HG03196 (cell line): Measurements from ENCODE around the gene DEPP1.

ENCODE experiments used
- ATAC-seq: cut with Tn5 transposase; IDR thresholded peaks from one replicate; pipeline ENCODE4 v1.9.1; 2021; ENCODE audit not compliant: unreplicated experiment

DEPP1 gene

GRCh38 chr10:44980309-44981171 lies 1.9 kb upstream of the DEPP1 start:
- ATAC-seq, result no peak

DNA sequence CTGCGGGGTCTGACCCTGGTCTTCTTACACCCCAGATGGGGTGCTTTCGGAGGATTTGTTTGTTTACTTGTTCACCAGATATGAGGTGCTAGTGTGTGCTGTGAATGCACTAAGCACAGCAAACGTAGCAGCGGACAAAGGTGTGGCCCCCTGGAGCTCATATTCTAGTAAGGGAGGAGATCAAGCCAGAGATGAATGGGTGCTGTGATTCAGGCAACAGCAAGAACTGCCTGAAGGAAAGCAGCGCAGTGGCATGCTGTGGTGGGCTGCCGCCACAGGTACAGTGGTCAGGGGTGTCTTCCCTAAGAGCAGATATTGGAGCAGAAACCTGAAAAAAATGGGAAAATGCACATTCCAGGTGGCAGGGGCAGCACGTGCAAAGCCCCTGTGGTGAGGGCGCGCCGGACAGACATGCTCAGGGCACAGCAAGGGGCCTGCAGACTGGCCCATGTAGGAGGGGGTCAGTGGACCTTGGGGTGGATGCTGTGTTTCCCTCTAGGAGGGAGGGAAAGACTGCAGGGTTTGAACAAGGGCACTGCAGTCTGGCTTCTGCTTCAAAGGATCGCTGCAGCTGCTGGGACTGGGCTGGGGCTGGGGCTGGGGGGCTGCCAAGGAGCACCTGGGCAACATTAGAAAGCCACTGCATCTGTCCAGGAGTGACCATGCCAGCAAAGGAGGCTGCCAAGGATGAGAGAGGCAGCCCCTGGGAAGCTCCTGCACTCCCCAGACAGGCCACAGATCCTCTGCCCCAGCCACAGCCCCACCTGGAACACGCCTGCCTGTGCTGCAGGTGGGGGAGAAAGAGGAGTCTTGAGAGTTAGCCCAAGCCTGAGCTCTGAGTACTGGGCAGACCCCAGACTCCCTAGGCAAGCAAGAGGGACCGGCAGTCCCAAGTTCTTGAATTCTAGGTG lies 927 bp upstream of the DEPP1 start:
- ATAC-seq, result no peak

- no peak for ATAC-seq
Observed at GRCh38 chr10:44978213-44978569, 418 bp downstream of the DEPP1 start.

DNA sequence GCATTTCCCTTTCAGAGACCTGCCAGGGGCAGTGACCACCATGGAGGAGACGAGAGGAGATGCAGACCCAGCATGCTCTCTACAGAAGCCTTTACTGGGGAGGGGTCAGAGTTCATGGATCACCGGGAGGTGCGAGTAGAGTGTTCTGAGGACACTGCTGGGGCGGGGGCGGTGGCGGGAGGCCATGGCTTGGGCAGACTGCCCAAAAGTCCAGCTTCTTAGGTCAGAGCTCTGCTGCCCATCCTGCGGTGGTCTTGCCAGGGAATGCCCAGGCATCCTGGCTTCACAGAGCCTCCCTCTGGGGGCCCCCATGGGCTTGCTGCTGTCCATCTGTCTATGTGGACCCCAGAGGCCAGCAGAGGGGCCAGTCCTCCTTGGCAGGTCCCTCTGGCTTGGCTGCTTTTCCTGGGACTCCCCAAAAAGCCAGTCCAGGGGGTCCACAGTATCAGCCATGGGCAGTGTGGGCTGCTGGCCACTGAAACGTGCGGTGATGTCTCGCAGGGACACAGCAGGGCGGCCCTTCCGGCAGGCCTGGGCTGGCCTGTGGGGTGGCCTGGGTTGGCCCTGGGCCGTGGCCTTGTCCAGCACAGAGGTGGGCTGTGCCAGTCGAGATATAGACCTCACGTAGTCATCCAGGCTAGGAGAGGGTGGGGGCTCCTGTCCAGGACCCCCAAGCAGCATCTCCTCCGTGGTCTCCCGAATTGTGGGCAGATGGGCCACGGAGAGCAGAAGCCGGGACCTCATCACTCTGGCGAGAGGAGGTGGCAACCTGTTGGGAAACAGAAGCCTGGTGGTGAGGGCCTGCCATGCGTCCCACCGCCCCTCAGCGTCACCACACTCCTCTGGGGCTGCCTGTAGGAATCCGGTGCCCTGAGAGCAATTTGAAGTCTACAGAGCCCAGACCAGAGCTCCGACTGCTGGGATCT lies 1.1 kb downstream of the DEPP1 start:
- ATAC-seq, result no peak

DNA sequence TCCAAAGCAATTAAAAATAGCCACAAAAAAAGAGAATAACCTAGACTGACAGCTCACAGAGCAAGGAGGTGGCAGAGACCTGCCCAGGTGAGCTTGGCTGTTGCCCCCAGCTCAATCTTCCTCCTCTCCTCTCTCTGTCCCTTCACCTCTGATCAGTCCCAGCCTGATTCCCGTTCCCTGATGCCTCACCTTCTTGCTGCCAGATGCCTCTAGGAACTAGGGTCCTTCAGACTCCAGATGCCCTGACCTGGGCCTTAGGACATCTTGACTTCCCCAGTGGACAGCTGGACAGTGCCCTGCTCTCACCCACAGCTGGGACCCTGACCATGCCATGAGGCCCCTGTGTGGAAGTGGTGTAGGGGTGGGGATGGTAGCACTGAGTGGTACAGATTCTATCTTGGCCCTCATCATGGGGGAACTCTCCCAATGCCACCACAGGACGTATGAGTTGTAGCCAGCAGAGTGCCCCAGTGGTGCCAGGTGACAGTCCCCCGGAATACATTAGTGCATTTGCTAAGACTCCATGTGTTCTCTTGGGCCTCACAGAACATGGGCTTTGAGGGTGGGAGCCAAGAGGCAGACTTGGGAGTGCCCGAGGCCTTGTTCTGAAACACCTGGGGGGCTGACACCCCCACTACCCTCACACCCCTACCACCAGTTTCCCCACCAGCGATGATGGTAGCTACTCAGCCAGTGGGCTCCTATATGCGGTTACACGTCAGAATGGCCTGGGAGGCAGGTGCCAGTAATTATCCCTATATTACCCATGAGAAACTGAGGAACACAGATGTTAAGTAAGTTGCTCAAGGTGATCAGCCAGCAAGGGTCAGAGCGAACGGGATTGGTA lies 2.0 kb downstream of the DEPP1 start:
- ATAC-seq, result no peak

- ATAC-seq, result no peak
Observed at GRCh38 chr10:44975431-44976331, 2.9 kb downstream of the DEPP1 start.

GRCh38 chr10:44974628-44975430 lies 3.8 kb downstream of the DEPP1 start:
- peak; percentile 59 for ATAC-seq

DNA sequence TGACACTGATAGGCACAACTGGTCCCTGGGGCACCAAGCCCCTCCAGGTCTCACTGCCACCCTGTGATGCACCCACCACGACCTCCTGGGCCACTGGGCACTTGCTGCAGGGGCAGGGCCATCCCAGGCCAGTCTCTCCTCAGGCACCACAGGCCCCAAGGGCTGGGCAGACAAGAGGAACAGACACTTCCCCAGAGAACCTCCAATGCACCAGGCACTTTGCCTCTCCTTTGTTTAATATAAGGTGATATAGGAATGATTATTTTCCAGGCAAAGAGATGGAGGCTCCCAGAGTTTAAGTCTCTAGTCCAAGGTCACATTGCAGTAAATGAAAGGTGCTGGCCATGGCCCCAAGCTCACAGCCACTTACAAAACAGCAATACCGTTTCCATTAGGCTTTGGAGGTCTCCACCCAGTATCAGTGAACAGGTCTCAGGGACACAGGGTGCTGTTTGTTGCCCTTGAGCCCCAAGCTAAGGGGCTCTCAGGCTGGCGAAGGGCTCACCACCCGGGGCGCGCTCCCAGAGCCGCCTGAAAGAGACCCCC lies 4.5 kb downstream of the DEPP1 start:
- no peak for ATAC-seq

DNA sequence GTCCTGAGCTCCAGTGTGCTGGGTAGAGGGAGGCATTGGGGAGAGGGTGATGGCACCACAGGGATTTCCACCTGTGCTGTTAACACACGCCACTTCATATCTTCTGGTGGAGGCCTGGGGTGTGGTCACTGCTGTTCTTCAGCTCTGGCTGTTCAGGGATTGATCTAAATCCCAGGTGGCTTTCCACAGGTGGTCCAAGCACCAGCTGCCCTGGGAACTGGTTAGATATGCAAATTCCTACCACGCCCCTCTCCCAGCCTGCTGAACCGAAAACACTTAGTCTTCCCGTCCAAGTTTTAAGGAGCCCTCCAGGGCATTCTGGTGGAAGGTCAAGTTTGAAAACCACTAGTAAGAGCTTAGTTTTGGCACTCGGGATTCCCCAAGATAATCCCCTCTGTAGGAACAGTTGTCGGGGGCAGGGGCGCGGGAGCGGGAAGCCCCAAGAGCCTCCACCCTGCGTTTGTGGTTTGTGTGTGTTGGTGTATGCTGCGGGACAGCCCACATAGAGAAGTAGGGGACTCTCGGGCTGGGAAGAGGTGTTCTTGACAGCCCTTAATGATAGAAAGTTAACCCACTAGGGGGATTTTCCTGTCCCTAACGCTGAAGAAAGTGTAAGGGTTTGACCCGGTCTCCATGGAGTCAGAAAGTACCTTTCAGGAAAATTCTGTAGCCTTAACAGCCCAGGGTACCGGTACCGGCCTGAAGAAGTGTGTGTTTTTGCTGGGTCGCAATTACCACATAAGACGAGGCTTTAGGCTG lies 5.1 kb downstream of the DEPP1 start:
- ATAC-seq, result peak; percentile 21

DNA sequence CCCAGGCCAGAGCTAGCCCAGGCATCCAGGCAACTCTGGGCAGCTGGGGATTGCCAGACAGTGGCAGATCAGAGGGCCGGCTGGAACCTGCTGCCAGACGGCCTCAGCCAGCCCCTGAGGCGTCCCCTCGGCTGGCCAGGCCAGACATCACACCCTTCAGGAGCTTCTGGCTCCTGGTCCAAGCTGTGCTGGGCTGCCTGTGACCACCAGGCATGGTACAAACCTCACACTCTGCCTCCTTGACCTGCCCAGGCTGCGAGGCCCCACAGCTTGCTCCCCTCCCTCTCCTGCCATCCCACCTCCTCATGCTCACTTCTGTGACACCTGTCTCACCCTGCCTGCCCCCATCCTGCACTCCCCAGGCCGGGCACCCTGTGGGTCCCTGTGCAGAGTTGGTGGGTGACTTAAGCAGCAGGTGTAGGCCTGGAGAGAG lies 5.7 kb downstream of the DEPP1 start:
- ATAC-seq, result no peak

- no peak for ATAC-seq
Observed at GRCh38 chr10:44971935-44972757, 6.5 kb downstream of the DEPP1 start.

- no peak for ATAC-seq
Observed at GRCh38 chr10:44971434-44971833, 7.2 kb downstream of the DEPP1 start.

DNA sequence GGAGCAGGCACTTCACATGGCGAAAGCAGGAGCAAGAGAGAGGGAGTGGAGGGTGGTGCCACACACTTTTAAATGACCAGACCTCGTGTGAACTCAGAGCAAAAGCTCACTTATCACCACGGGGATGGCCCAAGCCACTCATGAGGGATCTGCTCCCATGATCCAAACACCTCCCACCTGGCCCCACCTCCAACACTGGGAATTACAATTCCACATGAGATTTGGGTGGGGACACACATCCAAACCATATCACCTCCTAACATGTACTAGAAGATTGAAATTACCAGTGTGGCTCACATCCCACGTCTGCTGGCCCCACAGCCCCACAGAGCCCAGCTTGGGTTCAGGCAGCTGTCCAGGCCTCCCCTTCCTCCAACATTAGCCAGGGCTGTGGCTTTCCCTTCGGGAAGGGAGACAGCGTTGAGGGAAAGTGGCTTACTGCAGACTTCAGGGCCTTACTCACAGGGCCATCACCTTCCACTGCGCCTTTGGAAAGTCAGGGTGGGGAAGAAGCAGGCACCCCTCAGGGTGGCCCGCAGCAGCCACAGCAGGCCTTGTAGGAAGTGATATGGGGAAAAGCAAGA lies 7.7 kb downstream of the DEPP1 start:
- ATAC-seq, result no peak

DNA sequence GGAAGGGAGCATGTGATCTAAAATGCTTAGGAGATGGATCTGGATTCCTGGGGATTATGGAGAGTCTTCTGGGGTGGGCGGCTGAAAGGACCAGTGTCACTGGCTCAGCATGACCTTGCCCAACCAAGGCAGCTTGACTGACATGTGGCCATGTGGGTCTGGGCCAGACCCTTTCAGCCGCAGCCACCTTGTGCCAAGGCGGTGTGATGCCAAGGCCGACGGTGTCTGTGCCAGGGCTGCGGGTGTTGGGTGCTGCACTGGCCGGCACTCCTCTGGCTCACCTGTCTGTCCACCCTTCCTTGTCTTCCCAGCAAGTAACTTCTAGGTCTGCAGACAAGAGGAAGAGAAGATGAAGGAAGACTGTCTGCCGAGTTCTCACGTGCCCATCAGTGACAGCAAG lies 8.8 kb downstream of the DEPP1 start:
- no peak for ATAC-seq

- ATAC-seq, result no peak
Observed at GRCh38 chr10:44968500-44969400, 9.9 kb downstream of the DEPP1 start.
